A549 (cell line): ENCODE data around the gene TSHZ2. TPM values are rescaled to one million over a fixed set of nuclear protein-coding genes. Genes with fewer than 3 reads are reported as not detected.

Experiments
- ATAC-seq, 2 experiments: fragments of 200-7000 bp in 1 of 2; fragments of >200 bp in 1 of 2; cut with Nextera tagmentation in 1 of 2; cut with Tn5 transposase in 1 of 2; 3 replicates each; pipeline versions ENCODE4 v1.8.0 to v1.9.1; 2018 to 2020; ENCODE audit warnings: mild to moderate bottlenecking in 1 of 2, moderate library complexity in 1 of 2
- CTCF ChIA-PET: fragments of 300-600 bp; sonication (Branson Sonifier 250); formaldehyde crosslinking; extraction: SDS; loops from one replicate; lab custom pipeline; 2021; ENCODE audit warnings: antibody characterized with exemption, inconsistent platforms; lab: Yijun Ruan, JAX
- POLR2A ChIA-PET: fragments of 350-600 bp; formaldehyde crosslinking; extraction: SDS; loops from one replicate; lab custom pipeline; 2021; ENCODE audit warnings: antibody characterized with exemption, inconsistent platforms; lab: Yijun Ruan, JAX
- DNase-seq, 2 experiments: peaks; one replicate each; pipeline versions ENCODE4 v3.0.0 to v3.0.0-alpha.2; 2011 to 2016; ENCODE audit warnings: low read depth in 1 of 2, low spot score in 1 of 2
- FAIRE-seq: peaks from 2 replicates; lab custom pipeline; 2011; peaks lifted over from hg19 to GRCh38; lab: Jason Lieb, UNC
- H3K27ac ChIP-seq, 2 experiments: fragments of >200 bp; sonication (Bioruptor Twin); formaldehyde crosslinking; 3 replicates each; pipeline ENCODE4 v1.5.1; 2016 to 2017
- H3K4me1 ChIP-seq: fragments of >200 bp; sonication (Bioruptor Twin); formaldehyde crosslinking; 3 replicates; pipeline ENCODE4 v1.6.1; 2016
- H3K4me2 ChIP-seq: fragments of >200 bp; sonication (Bioruptor Twin); formaldehyde crosslinking; 3 replicates; pipeline ENCODE4 v1.6.1; 2016
- H3K4me3 ChIP-seq: fragments of >200 bp; sonication (Bioruptor Twin); formaldehyde crosslinking; 3 replicates; pipeline ENCODE4 v1.5.1; 2016
- H3K9me3 ChIP-seq: fragments of >200 bp; sonication (Bioruptor Twin); formaldehyde crosslinking; 3 replicates; pipeline ENCODE4 v1.6.1; 2016
- CBX2 ChIP-seq: fragments of 200-600 bp; sonication (generic); IDR thresholded peaks from 2 replicates; pipeline ENCODE4 v1.6.1; 2016; ENCODE audit warnings: low read depth, mild to moderate bottlenecking, borderline replicate concordance
- CBX8 ChIP-seq: fragments of 200-600 bp; sonication (generic); IDR thresholded peaks from 2 replicates; pipeline ENCODE4 v1.6.1; 2016
- EHF ChIP-seq: fragments of 250-450 bp; sonication (Bioruptor Pico); IDR thresholded peaks from 2 replicates; pipeline ENCODE4 v1.5.0; 2020; ENCODE audit warnings: mild to moderate bottlenecking
- EP300 ChIP-seq, 2 experiments: fragments of >200 bp; sonication (Bioruptor Twin); formaldehyde crosslinking; IDR thresholded peaks; 2 replicates in 1 of 2; 3 replicates in 1 of 2; pipeline ENCODE4 v1.6.1; 2016 to 2017
- FOSB ChIP-seq: fragments of 250-450 bp; sonication (Bioruptor Pico); IDR thresholded peaks from 2 replicates; pipeline ENCODE4 v1.5.0; 2020; ENCODE audit warnings: mild to moderate bottlenecking, moderate library complexity
- FOXS1 ChIP-seq: fragments of 250-450 bp; sonication (Bioruptor Pico); IDR thresholded peaks from 2 replicates; pipeline ENCODE4 v1.5.0; 2020; ENCODE audit warnings: mild to moderate bottlenecking, moderate library complexity
- HDAC2 ChIP-seq: fragments of 200-600 bp; sonication (generic); IDR thresholded peaks from 2 replicates; pipeline ENCODE4 v1.6.1; 2016
- HOXB13 ChIP-seq: fragments of 250-450 bp; sonication (Bioruptor Pico); IDR thresholded peaks from 2 replicates; pipeline ENCODE4 v1.5.0; 2020; ENCODE audit warnings: low read depth, mild to moderate bottlenecking, moderate library complexity
- KDM1A ChIP-seq: fragments of 200-600 bp; sonication (generic); IDR thresholded peaks from 2 replicates; pipeline ENCODE4 v1.6.1; 2016; ENCODE audit warnings: low read depth, mild to moderate bottlenecking
- MAFK ChIP-seq: fragments of 450-650 bp; IDR thresholded peaks from 2 replicates; pipeline ENCODE4 v1.6.1; 2014; ENCODE audit not compliant: partially characterized antibody
- MAZ ChIP-seq: fragments of 150-350 bp; IDR thresholded peaks from 2 replicates; pipeline ENCODE4 v1.6.1; 2014; ENCODE audit warnings: antibody characterized with exemption, low read depth, low read length, borderline replicate concordance
- PHF8 ChIP-seq: fragments of 200-600 bp; sonication (generic); IDR thresholded peaks from 2 replicates; pipeline ENCODE4 v1.6.1; 2016; ENCODE audit warnings: low read depth, mild to moderate bottlenecking, antibody characterized with exemption, moderate library complexity, borderline replicate concordance
- RNF2 ChIP-seq: fragments of 200-600 bp; sonication (generic); IDR thresholded peaks from 2 replicates; pipeline ENCODE4 v1.6.1; 2016; ENCODE audit warnings: low read depth, mild to moderate bottlenecking, antibody characterized with exemption, moderate library complexity, borderline replicate concordance
- SMC3 ChIP-seq: fragments of >200 bp; sonication (Bioruptor Twin); formaldehyde crosslinking; IDR thresholded peaks from 3 replicates; pipeline ENCODE4 v1.6.1; 2018; ENCODE audit warnings: inconsistent platforms
- ZSCAN20 ChIP-seq: fragments of 250-450 bp; sonication (Bioruptor Pico); IDR thresholded peaks from 2 replicates; pipeline ENCODE4 v1.8.0; 2022; ENCODE audit warnings: mild to moderate bottlenecking, moderate library complexity
- WGBS: methylation state at CpG from one replicate; pipeline ENCODE4 v1.1.6; 2017; ENCODE audit errors: missing lambda C conversion rate; 5-methylcytosine and 5-hydroxymethylcytosine counted together
- polyA plus RNA-seq, 4 experiments: library from polyadenylated mRNA; depleted of rRNA in 3 of 4; stranded (reverse); fragments of >200 nt; fragmentation: RNase III in 1 of 4; extraction: RNeasy Plus Mini Kit Qiagen cat#74134 plus additional on column Dnase treatment in 1 of 4; gene quantifications; 2 replicates in 3 of 4; 3 replicates in 1 of 4; pipeline ENCODE4 v1.2.3, GENCODE V29; 2011 to 2017
- TF ChIP-seq, protein P1 (sequence below): IDR thresholded peaks from 2 replicates; pipeline ENCODE4 v1.6.1; 2012; ENCODE audit warnings: low read depth, borderline replicate concordance
- TF ChIP-seq, protein P2 (sequence below): fragments of >200 bp; sonication (Bioruptor Twin); formaldehyde crosslinking; IDR thresholded peaks from 2 replicates; pipeline ENCODE4 v1.6.1; 2016
- TF ChIP-seq, protein P3 (sequence below): IDR thresholded peaks from 2 replicates; pipeline ENCODE4 v1.6.1; 2012
- TF ChIP-seq, protein P4 (sequence below): fragments of 200-600 bp; sonication (generic); IDR thresholded peaks from 2 replicates; pipeline ENCODE4 v1.6.1; 2016; ENCODE audit warnings: antibody characterized with exemption, mild to moderate bottlenecking, moderate library complexity
- TF ChIP-seq, protein P5 (sequence below): fragments of 250-450 bp; sonication (Bioruptor Pico); IDR thresholded peaks from 2 replicates; pipeline ENCODE4 v1.5.0; 2020; ENCODE audit warnings: low read depth, mild to moderate bottlenecking, moderate library complexity

The TSHZ2 gene
- polyA plus RNA-seq, 2 of the 4 experiments (the other 2 are of a cell fraction): not detected

DNA sequence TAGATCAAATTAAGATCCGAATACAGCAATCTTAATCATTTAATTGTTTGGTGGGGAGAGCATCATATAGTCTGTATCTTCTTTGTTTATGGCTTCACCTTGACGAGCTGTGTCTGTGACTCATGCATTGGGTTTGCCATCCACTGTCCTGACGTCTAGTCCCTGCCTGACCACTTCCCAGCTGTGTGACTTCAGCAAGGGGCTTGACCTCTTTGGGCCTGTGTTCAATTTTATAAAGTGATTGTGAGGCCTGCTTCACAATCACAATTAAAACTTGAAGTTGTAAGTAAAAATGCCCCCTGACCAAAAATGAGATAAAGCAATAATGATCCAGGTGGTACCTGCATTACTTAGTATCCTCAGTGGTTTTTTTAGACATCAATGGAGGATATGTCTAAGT lies 412.2 kb downstream of the TSHZ2 start:
- ChIA-PET POLR2A (no interaction called here), CTCF (no interaction called here)
- Histone ChIP-seq H3K4me2 (no peak overlapping the region), H3K4me3 (no peak overlapping the region), H3K27ac (no peak overlapping the region), H3K9me3 (no peaks in the 10 kb centered on the region), H3K4me1 (no peaks in the 10 kb centered on the region)
- ATAC-seq: no peak
- WGBS: 60% methylated on average over 3 of the region's 3 CpGs
- no peak for TF ChIP-seq SMC3
- no peak for TF ChIP-seq FOXS1 (CRISPR knock-in tag)
- no peak for TF ChIP-seq PHF8
- TF ChIP-seq, protein P1, sequence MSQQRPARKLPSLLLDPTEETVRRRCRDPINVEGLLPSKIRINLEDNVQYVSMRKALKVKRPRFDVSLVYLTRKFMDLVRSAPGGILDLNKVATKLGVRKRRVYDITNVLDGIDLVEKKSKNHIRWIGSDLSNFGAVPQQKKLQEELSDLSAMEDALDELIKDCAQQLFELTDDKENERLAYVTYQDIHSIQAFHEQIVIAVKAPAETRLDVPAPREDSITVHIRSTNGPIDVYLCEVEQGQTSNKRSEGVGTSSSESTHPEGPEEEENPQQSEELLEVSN: no peak
- TF ChIP-seq HDAC2: no peak
- no peak for TF ChIP-seq MAZ
- no peak for TF ChIP-seq HOXB13 (CRISPR knock-in tag)
- TF ChIP-seq, protein P2, sequence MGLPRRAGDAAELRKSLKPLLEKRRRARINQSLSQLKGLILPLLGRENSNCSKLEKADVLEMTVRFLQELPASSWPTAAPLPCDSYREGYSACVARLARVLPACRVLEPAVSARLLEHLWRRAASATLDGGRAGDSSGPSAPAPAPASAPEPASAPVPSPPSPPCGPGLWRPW: no peak
- TF ChIP-seq EP300 (IDR thresholded peaks at IDR 0.05): no peak
- no peak for TF ChIP-seq MAFK
- TF ChIP-seq, protein P3, sequence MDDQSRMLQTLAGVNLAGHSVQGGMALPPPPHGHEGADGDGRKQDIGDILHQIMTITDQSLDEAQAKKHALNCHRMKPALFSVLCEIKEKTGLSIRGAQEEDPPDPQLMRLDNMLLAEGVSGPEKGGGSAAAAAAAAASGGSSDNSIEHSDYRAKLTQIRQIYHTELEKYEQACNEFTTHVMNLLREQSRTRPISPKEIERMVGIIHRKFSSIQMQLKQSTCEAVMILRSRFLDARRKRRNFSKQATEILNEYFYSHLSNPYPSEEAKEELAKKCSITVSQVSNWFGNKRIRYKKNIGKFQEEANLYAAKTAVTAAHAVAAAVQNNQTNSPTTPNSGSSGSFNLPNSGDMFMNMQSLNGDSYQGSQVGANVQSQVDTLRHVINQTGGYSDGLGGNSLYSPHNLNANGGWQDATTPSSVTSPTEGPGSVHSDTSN: no peak
- DNase-seq: no peak
- no peak for FAIRE-seq

DNA sequence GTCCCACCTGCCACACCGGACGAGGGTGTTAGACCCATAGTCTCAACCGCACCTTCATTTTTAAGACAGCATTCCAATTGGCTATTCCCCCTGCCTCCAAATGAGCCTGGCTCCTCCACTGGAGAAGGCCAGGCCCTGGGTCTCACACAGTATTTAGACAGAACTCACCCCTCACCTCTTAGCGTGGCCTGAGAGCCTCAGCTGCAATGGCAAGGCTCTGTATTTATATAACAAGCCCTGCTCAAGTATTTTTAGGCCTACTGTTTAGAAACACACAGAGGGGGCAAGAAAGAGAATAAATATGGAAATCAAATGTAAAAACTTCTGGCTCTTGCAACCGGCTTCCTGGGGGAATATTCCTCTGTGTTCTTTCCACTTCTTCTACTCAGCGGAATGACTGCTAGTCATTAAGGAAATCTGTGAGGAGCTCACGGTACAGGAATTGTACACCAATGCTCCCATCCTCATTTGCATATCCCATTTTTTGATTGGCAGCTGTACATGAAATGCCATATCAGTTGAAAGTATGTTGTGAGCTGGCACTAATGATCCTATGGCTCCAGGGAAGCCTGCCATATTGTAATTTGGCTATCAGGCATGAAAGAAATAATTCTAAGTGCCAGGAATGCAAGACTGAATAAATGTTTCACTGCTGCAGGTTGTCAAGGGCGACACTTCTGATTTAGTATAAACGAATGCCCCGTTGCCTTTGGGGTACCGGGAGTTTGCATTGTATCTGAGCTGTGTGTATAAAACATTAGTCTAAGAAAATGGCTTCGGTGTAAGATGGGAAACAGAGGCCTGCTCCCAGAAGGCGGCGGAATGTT lies 414.0 kb downstream of the TSHZ2 start:
- Histone ChIP-seq H3K27ac (no peak overlapping the region), H3K4me3 (no peak overlapping the region), H3K9me3 (no peaks in the 10 kb centered on the region), H3K4me1 (no peaks in the 10 kb centered on the region)
- WGBS: 72% methylated on average over 14 of the region's 14 CpGs
- FAIRE-seq (no peak), ATAC-seq (no peak)
- ChIA-PET POLR2A (no interaction called here), CTCF (no interaction called here)
- no peak for TF ChIP-seq FOSB
- no peak for TF ChIP-seq FOXS1 (CRISPR knock-in tag)
- no peak for TF ChIP-seq EHF (CRISPR knock-in tag)
- TF ChIP-seq KDM1A: no peak
- no peak for TF ChIP-seq ZSCAN20 (CRISPR knock-in tag)
- no peak for TF ChIP-seq CBX2
- TF ChIP-seq, protein P4, sequence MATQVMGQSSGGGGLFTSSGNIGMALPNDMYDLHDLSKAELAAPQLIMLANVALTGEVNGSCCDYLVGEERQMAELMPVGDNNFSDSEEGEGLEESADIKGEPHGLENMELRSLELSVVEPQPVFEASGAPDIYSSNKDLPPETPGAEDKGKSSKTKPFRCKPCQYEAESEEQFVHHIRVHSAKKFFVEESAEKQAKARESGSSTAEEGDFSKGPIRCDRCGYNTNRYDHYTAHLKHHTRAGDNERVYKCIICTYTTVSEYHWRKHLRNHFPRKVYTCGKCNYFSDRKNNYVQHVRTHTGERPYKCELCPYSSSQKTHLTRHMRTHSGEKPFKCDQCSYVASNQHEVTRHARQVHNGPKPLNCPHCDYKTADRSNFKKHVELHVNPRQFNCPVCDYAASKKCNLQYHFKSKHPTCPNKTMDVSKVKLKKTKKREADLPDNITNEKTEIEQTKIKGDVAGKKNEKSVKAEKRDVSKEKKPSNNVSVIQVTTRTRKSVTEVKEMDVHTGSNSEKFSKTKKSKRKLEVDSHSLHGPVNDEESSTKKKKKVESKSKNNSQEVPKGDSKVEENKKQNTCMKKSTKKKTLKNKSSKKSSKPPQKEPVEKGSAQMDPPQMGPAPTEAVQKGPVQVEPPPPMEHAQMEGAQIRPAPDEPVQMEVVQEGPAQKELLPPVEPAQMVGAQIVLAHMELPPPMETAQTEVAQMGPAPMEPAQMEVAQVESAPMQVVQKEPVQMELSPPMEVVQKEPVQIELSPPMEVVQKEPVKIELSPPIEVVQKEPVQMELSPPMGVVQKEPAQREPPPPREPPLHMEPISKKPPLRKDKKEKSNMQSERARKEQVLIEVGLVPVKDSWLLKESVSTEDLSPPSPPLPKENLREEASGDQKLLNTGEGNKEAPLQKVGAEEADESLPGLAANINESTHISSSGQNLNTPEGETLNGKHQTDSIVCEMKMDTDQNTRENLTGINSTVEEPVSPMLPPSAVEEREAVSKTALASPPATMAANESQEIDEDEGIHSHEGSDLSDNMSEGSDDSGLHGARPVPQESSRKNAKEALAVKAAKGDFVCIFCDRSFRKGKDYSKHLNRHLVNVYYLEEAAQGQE: no peak
- TF ChIP-seq CBX8: no peak
- no peak for TF ChIP-seq RNF2
- TF ChIP-seq, protein P5, sequence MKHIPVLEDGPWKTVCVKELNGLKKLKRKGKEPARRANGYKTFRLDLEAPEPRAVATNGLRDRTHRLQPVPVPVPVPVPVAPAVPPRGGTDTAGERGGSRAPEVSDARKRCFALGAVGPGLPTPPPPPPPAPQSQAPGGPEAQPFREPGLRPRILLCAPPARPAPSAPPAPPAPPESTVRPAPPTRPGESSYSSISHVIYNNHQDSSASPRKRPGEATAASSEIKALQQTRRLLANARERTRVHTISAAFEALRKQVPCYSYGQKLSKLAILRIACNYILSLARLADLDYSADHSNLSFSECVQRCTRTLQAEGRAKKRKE: no peak
- TF ChIP-seq, all 56 proteins: peak for 0
- no peak overlapping the region for H3K4me2 ChIP-seq
- no peak for DNase-seq
